ENCODE data around the gene TNRC6C. TPM values are rescaled to one million over a fixed set of nuclear protein-coding genes. Genes with fewer than 3 reads are reported as not detected.

The TNRC6C gene
- total RNA-seq, 2 experiments from 2014 or later = 50.7 to 57.3 TPM

- DNase-seq (no peak), ATAC-seq (ENCODE audit: poor library complexity) (no peak)
- Mint-ChIP-seq H3K36me3 (ENCODE audit: low read depth) (peaks cover 75% of the 10 kb centered on the region), H3K27ac (peak overlapping the region; percentile 71), H3K4me1 (ENCODE audit: low read depth) (peaks cover 62% of the 10 kb centered on the region), H3K4me3 (no peak overlapping the region), H3K9me3 (no peaks in the 10 kb centered on the region), H3K27me3 (no peaks in the 10 kb centered on the region)
- POLR2A ChIA-PET = interaction anchor here (2.3 to 3.8 kb wide), 2 partner anchors 47 to 48 kb away, joined by 11 to 29 read pairs; partner anchors contain the start of gene TNRC6C
- no peak overlapping the region for H3K27ac ChIP-seq (ENCODE audit: low read depth in 1 of 2, low read length in 2 of 2)
- peaks cover 3% of the 10 kb centered on the region for H3K4me1 ChIP-seq (ENCODE audit: insufficient read depth, low read length)
- no peaks in the 10 kb centered on the region for H3K9me3 ChIP-seq (ENCODE audit: control insufficient read depth in 1 of 2, insufficient read depth in 1 of 2, low read length in 2 of 2)
- H3K4me3 ChIP-seq (ENCODE audit: low read length) = no peak overlapping the region
- H3K27me3 ChIP-seq (ENCODE audit: control insufficient read depth in 1 of 2, insufficient read depth in 2 of 2, low read length in 2 of 2) = no peaks in the 10 kb centered on the region
- intact Hi-C loops (cut with DNase I, micrococcal nuclease) = no loop called here
- peaks cover 32% of the 10 kb centered on the region for H3K36me3 ChIP-seq (ENCODE audit: insufficient read depth, low read length)
- TF ChIP-seq CTCF (IDR thresholded peaks at IDR 0.05) = no peak
- CTCF ChIA-PET = interaction anchor here (1.2 to 2.3 kb wide), 3 partner anchors 8 to 47 kb away, joined by 4 to 9 read pairs (median 6); partner anchors contain the start of gene TNRC6C
Measured at GRCh38 chr17:78005452-78006171, 47.1 kb downstream of the TNRC6C start.

DNA sequence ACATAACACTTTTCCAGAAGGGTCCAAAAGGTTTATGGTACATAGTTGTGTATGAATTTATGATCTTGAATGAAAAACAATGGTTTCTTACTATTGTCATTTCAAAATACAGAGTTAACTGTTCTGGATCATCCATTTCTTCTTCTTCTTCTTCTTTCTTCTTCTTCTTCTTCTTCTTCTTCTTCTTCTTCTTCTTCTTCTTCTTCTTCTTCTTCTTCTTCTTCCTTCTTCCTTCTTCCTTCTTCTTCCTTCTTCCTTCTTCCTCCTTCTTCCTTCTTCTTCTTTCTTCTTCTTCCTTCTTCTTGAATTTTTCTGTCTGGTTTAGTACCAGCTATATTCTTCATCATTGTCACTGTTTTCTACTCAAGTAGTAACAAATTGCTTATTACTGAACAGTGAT lies 47.8 kb downstream of the TNRC6C start:
- Mint-ChIP-seq H3K36me3 (ENCODE audit: low read depth) (peaks cover 82% of the 10 kb centered on the region), H3K27me3 (no peaks in the 10 kb centered on the region), H3K4me3 (no peak overlapping the region), H3K9me3 (no peaks in the 10 kb centered on the region), H3K27ac (peak overlapping the region; percentile 71), H3K4me1 (ENCODE audit: low read depth) (peaks cover 62% of the 10 kb centered on the region)
- no peak for DNase-seq
- no peak for ATAC-seq (ENCODE audit: poor library complexity)
- intact Hi-C loops (cut with DNase I, micrococcal nuclease) = no loop called here
- H3K36me3 ChIP-seq (ENCODE audit: insufficient read depth, low read length) = peaks cover 32% of the 10 kb centered on the region
- H3K27ac ChIP-seq (ENCODE audit: low read depth in 1 of 2, low read length in 2 of 2) = no peak overlapping the region
- POLR2A ChIA-PET = interaction anchor here (0.6 to 2.3 kb wide), 2 partner anchors 48 to 244 kb away, joined by 3 to 11 read pairs; partner anchors contain the start of gene TNRC6C
- no peaks in the 10 kb centered on the region for H3K27me3 ChIP-seq (ENCODE audit: control insufficient read depth in 1 of 2, insufficient read depth in 2 of 2, low read length in 2 of 2)
- CTCF ChIA-PET = interaction anchor here (1.2 to 2.2 kb wide), 2 partner anchors 13 to 48 kb away, joined by 4 to 6 read pairs; partner anchors contain the start of gene TNRC6C
- H3K4me3 ChIP-seq (ENCODE audit: low read length) = no peak overlapping the region
- no peaks in the 10 kb centered on the region for H3K4me1 ChIP-seq (ENCODE audit: insufficient read depth, low read length)
- no peaks in the 10 kb centered on the region for H3K9me3 ChIP-seq (ENCODE audit: control insufficient read depth in 1 of 2, insufficient read depth in 1 of 2, low read length in 2 of 2)
- no peak for TF ChIP-seq CTCF (IDR thresholded peaks at IDR 0.05)

GRCh38 chr17:78007647-78008046 lies 49.1 kb downstream of the TNRC6C start:
- Histone ChIP-seq H3K4me1 (ENCODE audit: insufficient read depth, low read length) (no peaks in the 10 kb centered on the region), H3K4me3 (ENCODE audit: low read length) (no peak overlapping the region), H3K36me3 (ENCODE audit: insufficient read depth, low read length) (peaks cover 37% of the 10 kb centered on the region), H3K27me3 (ENCODE audit: control insufficient read depth in 1 of 2, insufficient read depth in 2 of 2, low read length in 2 of 2) (no peaks in the 10 kb centered on the region), H3K27ac (ENCODE audit: low read depth in 1 of 2, low read length in 2 of 2) (no peak overlapping the region), H3K9me3 (ENCODE audit: control insufficient read depth in 1 of 2, insufficient read depth in 1 of 2, low read length in 2 of 2) (no peaks in the 10 kb centered on the region)
- Mint-ChIP-seq H3K36me3 (ENCODE audit: low read depth) (peaks cover 93% of the 10 kb centered on the region), H3K4me1 (ENCODE audit: low read depth) (peaks cover 61% of the 10 kb centered on the region), H3K4me3 (no peak overlapping the region), H3K9me3 (no peaks in the 10 kb centered on the region), H3K27me3 (no peaks in the 10 kb centered on the region), H3K27ac (peak overlapping the region; percentile 6)
- intact Hi-C loops (cut with DNase I, micrococcal nuclease) = no loop called here
- ChIA-PET CTCF (no interaction called here), POLR2A (interaction anchor here (2.3 kb wide), 1 partner anchor 49 kb away, joined by 11 read pairs; the partner anchor contains the start of gene TNRC6C)
- DNase-seq = no peak
- no peak for TF ChIP-seq CTCF (IDR thresholded peaks at IDR 0.05)
- no peak for ATAC-seq (ENCODE audit: poor library complexity)

Measured in CD4-positive, alpha-beta T cell (primary cell).